NOMO-1 treated with dmso at 0.1 percent for 144 hours (cell line): ENCODE data around the gene OPCML.
A peak's percentile ranks its signal among the peaks of the same experiment; 100 is the strongest.

ENCODE experiments used
- DNase-seq: peaks from one replicate; lab custom pipeline; 2025; ENCODE audit not compliant: unreplicated experiment; lab: John Stamatoyannopoulos, UW

The OPCML gene

DNA sequence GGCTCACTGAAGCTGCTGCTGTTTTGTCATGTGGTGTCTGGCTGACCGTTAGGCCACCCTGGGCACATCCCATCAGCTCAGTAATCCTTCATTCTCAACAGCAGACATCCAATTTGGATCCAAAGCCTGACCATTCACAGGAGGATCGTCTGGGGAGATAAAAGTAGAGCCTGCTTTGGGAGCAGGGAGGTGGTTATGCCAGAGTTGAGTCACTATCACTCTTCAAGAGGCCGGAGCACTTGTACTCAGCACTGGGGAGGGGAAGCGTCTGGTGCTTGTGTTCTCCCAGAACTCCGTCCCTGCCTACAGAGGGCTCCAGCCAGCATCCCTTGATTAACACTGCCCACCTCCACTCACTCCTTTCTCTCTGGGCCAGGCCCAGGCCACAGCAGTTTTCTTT lies 382.6 kb downstream of the OPCML start:
- no peak for DNase-seq

DNA sequence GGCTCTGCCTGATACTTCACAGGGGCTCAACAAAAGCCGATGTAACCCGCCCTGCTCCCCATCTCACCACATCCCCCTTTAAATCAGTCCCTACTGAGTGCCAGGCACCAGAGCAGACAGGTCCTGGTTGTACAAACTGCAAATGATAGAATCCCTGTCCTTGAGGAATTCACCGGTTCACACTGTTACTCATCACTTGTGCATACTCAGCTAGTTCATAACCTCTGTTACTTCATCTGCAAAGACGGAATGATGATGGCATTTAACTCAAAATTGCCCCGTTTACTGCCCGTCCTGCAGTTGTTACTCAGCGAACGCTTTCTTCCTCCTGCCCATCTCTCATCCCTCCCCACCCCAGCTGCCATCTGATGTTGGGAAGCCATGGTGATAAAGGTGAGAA lies 384.7 kb downstream of the OPCML start:
- DNase-seq = no peak

DNA sequence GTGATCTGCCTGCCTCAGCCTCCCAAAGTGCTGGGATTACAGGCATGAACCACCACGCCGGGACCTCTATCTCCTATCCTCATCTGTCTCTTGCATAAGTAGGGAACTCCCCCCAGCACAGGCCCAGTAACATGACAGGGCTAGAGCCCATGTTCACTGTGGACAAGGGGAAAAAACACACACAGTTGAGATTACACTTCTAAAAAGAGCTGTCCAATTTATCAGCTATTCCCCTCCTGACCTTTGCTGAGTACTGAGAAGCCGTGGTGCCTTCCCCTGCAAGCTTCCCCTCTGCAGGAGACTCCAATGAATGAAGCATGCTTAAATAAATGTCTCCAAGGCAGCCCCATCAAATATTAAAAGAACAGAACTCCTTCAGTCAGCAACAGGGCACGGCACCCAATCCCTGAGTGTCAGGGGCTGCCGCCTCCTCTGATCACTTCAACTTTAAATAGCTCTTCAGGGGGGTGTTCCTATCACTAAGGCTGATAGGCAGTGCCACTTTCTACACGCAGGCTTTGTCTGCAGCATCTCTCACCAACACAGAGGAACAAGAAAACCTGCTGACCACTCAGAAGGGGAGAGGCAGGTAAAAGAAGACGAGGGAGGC lies 385.5 kb downstream of the OPCML start:
- no peak for DNase-seq

DNA sequence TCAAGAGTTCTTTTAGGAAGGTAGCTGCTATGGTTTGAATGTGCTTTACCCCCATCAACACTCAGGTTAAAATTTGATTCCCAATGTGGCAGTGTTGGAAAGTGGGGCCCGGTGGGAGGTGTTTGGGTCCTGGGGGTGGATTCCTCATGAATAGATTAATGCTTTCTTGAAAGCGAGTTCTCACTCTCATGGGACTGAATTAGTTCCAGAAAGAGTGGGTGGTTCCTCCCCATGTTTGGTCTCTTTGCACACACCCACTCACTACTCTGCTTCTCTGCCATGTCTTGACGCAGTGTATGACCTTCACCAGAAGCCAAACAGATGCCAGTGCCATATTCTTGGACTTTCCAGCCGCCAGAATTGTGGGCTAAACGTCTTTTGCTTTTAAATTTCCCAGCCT lies 394.4 kb downstream of the OPCML start:
- no peak for DNase-seq

DNA sequence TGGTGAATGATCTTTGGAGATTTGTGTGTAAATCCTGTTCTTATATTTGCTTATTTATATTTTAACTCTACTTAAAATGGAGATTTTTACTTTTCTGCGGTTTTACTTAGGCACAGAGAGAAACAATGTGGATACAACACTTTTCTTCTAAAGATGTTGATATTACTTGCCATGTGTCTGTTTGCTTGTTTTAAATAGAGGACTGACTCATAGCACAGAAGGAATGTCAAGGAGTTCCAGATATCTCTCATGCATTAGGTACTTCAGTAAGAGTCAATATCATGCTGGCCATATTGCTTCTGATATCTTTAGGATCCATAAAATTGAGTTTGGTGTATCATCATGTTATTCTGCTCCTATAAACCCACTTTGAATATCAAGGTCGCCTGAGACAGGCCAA lies 395.0 kb downstream of the OPCML start:
- DNase-seq = no peak

DNA sequence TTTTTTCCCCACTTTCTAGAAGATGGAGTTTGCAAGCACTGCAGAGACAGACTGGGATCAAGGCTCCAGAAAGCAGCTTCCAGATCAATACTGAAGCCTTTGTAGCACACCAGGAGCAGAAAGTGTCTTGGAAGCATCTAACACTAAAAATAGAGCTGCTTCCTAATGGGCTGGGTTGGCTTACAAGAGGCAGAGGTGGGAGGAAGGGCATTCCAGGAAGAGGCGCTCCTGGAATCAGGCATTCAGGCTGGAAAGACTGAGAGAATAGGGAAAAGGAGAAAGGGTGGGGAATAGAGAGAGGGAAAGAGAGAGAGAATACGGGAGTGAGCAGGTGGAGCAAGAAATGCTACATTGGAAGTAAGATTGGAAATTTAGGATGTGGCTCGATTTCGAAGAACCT lies 395.9 kb downstream of the OPCML start:
- no peak for DNase-seq

DNA sequence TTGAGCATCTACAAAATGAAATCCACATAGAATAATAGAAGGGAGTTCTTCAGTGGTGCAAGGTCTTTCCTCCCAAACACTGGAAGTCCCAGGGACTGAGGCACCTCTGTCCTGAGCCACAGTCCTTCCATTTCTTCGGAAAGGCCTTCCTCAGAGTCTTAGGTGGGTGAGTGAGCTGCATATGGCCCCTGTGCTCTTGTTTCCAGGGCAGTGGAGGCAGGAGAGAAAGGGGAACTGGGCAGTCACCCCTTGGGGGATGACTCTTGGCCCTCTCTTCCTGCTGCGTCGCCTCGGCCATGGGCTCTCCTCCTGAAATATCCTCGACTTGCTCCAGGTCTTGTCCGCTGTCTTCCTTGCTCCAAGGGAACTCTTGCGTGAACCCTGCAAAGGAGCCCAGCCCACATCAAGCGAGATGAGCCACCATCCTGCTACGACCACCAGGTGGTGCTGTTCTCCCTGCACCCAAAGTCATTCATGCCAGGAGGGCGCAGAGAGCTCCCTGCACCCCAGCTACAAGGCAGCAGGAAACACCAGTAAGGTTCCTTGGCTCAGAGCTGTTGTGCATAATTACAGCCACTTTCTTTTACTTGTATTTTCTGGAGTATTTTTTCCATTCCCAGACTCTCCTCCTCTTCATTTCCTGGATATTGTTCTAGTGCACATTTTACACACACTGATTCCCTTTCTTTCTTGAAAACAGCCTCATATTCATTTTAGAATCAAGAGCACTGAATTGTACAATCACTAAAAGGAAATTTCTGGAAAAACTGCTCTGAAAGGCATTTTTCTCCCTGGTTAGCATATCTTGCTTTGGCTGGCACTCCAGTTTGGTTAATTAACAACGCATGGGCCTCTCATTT lies 397.8 kb downstream of the OPCML start:
- peak; percentile 4 for DNase-seq

DNA sequence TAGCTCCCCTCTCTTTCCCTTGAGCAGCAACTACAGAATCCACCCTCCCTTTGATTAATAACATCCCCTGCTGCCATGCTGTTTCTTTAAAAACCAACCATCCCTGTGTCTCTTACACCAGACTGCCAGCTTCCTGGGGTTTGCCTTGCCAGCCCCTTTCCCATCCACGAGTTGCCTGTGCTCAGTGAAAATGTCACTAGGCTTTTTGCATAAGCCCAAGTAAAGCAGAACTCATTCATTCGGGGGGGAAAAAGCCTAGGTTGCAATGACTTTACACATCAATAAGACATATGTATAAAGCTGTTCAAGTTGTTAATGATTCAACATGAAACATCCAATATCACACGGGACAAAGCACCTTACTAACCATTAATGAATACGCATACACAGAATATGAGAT lies 398.7 kb downstream of the OPCML start:
- no peak for DNase-seq

DNA sequence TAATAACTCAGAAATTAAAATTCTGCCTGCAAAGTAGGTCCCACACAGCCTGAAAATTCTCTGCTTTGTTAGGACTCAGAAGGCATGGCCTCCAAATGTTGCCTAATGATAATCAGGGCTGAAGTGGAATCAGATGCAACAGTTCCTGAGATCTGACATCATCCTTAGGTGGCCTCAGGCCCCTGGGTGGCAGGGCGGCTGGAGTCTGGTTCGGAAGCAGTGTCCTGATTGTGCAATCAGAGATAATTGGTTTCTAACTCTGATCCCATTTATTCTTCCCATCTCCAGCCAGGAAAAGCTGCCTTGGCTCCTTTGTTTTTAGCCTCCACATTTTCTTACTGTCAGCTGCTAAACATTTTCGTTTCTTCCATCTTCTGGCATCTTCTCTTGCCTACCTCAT lies 399.3 kb downstream of the OPCML start:
- DNase-seq = no peak

DNA sequence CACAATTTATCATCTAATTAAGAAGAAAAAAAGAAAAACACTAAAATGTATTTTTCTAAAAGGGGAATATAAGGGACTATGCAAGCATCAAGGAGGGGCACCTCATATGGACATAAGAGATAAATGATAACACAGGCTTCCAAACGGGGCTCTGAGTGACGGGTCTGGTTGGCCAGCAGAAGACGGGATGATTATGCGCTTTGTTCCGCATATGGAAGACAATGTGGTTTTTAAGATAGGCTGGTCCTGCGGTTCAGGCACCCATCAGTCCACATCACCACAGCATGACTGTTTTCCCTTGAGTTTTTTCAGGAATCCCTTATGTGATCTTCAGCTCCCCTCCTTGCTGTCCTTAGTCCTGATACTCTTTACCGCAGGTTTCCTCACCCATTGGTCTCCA lies 404.6 kb downstream of the OPCML start:
- DNase-seq = no peak

DNA sequence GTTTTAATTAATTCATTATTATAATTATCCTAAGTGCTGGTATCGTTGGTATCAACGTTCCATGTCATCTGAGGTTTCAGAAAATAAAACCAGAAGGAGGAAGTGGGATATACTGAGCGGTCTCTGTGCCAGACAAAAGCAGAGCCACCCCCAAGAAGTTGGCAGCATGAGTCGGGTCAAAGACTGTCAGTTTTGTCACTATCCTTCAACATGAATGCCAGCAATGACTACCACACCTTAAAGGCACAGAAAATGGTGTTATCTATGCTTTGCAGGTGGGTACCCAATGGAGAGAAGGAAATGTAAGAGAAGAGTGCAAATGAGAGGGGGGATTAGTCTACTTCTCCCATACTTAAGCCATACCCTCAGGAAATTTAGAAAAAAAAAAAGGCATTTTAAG lies 408.5 kb downstream of the OPCML start:
- no peak for DNase-seq

DNA sequence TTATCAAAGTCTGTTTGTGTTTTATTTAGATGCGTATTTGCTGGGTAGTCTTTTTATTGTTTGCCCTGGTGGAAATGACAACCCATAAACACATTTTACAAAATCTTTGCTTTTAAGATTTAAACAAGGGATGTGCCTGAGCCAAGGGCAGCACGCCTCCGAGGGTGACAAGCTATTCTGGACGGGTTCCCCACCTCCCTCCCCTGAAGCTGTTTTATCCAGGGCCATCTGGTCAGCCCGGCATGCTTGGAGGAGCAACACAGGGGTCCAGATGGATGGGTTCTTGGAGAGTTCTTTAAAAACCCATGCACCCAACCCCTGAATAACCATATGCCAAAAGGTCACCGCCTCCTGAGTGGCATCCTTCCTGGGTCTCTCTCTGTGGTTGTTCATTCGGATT lies 408.9 kb downstream of the OPCML start:
- DNase-seq = no peak

DNA sequence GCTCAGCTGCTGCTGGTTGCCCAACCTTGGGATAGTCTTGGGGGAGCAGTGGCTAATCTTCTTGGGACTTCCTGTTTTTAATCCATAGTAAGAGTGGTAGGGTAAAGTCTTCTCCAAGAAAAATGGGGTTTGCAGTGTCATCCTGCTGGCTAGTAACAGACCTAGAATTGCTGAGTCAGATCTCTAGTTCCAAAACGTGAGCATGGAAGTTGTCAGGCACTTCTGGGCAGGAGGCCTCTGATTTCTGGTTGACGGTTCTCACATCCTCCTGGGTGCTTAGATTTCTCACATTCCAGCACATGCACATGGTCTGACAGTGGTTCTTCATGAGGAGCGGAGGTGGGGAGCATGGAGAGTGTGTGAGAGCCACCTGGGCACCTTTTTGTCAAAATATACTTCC lies 410.0 kb downstream of the OPCML start:
- DNase-seq = no peak

DNA sequence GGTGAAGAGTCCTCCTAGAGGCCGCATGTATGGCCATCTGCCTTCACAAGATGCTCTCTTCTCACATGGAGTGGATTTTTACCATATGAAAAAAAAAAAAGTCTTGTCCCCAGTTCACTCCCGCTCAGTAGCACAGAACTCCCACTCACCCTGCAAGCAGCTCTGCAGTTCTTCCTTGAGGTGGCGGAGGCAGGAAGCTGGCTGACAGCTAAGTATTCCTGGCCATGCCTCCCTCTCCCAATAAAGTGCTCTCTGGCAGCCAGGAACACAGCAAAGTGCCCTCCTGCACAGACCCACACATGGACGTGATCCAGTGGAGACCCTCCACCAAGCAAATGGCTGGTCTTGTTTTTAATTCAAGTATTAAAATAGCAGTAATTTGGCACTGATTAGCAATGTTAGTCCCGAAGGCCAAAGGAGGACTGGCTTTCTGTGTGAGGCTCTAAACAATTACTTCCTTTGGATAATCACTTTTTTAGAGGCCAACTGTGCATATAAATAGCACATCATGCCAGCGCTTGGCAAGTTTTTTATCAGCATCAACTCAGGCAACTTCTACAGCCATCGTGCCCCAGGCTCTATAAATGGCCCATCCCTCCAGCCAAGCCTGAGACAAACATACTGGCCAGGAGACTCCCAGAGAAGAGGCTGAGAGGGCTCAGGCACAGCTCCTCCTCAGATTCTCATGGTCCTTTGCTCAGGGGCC lies 413.6 kb downstream of the OPCML start:
- DNase-seq = no peak

DNA sequence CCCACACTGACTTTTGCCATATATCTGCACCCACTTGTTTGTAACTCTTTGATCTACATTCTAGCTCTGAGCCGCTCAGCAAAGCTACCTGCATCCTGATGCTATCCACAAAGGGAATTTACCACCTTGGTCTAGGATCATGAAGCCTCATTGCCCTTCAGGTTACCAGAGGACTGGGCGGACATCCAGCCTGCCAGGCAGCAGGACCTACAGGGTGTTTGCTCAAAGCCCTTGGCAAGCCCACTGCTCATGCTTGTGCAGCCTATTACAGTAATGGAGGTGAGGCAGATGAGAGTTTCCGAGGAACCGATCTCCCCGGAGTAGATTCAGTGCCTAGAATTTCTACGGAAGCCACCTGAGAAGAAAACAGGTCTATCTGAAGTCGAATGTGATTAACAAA lies 417.2 kb downstream of the OPCML start:
- no peak for DNase-seq

DNA sequence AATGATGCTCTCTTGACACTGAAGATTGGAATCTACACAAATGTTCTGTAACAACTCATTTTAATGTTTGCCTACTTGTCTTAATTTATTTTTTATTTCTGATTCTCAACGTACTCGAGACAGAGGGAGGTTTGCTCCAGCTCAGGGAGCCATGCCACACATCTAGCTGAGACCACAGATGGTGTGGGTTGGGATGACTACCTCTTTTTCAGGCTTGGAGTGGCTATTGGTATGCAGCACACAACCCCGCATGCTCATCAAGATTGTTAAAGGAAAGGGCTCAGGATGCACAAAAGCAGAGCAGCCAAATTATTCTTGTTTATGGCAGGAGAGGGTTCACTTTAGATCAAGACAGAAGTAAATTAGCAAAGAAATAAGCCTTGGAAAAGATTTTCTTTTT lies 424.5 kb downstream of the OPCML start:
- DNase-seq = no peak

DNA sequence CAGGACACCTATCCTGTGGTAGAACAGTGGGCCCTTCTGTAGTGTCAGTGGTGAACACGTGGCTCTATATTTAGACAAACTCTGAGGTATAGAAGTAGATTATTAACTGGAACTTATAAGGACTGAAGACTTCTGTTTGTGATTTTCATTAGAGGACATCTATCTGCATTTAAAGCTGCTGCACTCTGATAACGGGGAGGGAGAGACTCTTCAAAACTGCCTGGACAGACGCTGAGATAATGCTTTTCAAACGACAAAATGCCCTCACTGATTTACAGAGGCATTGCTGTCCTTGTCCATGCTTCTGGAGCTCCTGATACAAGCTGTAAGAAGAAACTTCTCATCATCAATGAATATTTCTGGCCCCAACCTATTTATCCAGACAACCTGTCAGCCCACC lies 425.2 kb downstream of the OPCML start:
- DNase-seq = no peak

DNA sequence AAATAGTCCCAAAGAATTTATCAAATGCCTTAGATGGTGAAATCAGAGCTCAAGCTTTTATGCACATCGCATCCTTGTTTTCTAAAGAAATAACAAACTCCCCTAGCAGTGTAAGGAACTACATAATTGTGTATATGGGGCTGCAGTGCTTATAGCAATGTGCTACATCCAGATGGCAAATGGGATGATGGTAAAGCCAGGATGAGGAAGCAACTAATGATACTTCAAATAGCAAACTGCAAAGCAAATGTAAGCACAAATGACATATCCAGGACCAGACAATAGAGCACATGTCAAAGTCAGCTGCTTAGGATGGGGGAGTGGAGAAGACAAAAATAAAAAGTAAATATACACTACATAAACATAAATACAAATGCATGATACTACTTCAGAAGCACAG lies 425.9 kb downstream of the OPCML start:
- no peak for DNase-seq

DNA sequence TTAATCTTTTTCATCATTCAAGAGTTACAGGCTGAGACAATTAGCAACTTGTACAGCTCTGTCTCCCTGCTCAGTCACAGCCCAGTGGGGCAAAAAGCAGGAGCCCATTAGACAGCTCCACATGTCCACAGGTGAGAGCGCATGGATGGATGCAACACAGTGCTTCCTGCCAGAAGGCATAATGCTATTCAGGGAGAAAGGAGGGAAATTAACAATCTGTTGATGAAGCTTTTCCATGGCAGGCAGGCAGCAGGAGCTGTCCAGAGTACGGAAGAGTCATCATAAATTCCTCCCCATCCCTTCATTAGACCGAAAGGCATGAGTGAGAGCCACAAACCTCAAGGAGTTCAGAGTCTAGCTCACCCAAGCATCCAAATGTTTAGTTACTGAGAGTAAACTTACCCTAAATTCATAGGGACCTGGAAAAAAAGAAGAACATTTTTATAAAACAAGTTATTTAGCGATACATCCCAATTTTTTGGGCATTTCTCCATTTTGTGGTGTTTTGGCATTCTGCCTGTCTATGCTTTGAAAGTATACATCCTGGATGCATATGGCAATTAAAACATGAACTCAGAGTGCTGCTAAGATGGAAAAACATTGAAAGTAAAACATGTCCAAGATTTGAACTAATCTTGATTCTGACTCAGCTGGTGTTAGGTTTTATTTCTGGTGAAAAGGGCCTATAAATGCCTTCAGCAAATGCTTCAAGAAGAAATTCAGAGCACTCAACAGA lies 428.1 kb downstream of the OPCML start:
- no peak for DNase-seq

DNA sequence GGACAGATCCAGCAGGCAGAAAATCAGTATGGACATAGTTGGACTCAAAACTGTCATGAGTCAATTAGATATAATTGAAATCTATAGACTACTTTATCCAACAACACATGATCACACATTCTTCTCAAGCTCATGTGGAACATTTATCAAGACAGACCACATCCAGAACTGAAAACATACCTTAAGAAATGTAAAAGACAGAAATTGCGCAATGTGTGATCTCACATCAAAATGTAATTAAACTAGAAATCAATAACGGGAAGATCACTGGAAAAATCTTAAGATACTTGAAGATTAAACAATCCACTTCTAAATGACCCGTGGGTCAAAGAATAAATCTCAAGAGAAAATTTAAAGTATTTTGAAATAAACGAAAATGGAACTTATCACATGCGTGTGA lies 435.3 kb downstream of the OPCML start:
- DNase-seq = no peak

DNA sequence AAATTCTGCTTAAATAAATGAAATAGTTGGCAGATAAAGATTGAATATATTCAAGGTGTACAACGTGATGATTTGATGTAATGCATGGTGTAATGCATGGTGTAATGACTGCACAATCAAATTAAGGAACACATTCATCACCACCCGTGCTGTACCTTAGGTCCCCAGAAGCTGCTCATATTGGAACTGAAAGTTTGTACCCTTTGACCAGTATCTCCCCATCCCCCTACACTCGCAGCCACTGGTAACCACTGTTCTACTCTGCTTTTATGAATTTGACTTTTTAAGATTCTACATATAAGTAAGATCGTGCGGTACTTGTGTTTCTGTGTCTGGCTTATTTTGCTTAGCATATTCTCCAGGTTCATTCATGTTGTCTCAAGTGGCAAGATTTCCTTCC lies 445.8 kb downstream of the OPCML start:
- no peak for DNase-seq
